WTC11 (cell line): ENCODE data around the gene BICD1. TPM values are rescaled to one million over a fixed set of nuclear protein-coding genes. Genes with fewer than 3 reads are reported as not detected.

Experiments
- ATAC-seq: fragments of 200-7000 bp; cut with Tn5 transposase; 2 replicates; pipeline ENCODE4 v1.10.0; 2021; ENCODE audit warnings: mild to moderate bottlenecking, moderate library complexity
- CTCF ChIA-PET: fragments of 300-600 bp; sonication (Branson Sonifier 250); formaldehyde crosslinking; loops from one replicate; lab custom pipeline; 2021; ENCODE audit warnings: antibody characterized with exemption; lab: Charles Lee
- POLR2A ChIA-PET: fragments of 350-600 bp; sonication (Branson Sonifier 250); formaldehyde crosslinking; loops from one replicate; lab custom pipeline; 2021; ENCODE audit warnings: antibody characterized with exemption; lab: Charles Lee
- DNase-seq: peaks from one replicate; pipeline ENCODE4 v3.0.0; 2021; ENCODE audit warnings: low spot score
- H3K27ac Mint-ChIP-seq: 2 replicates; pipeline ENCODE4 v1.8.0; 2021; ENCODE audit warnings: mixed read lengths
- H3K27me3 Mint-ChIP-seq: 2 replicates; pipeline ENCODE4 v1.8.0; 2021; ENCODE audit warnings: low read depth, mild to moderate bottlenecking, moderate library complexity, mixed read lengths
- H3K36me3 Mint-ChIP-seq: 2 replicates; pipeline ENCODE4 v1.8.0; 2021; ENCODE audit warnings: mixed read lengths
- H3K4me1 Mint-ChIP-seq: 2 replicates; pipeline ENCODE4 v1.8.0; 2022; ENCODE audit warnings: mixed read lengths
- H3K4me3 Mint-ChIP-seq: 2 replicates; pipeline ENCODE4 v1.8.0; 2021; ENCODE audit warnings: mild to moderate bottlenecking, moderate library complexity, mixed read lengths
- H3K9me3 Mint-ChIP-seq: 2 replicates; pipeline ENCODE4 v1.8.0; 2021; ENCODE audit warnings: mixed read lengths
- ATF1 ChIP-seq: sonication (generic); formaldehyde crosslinking; IDR thresholded peaks from 2 replicates; pipeline ENCODE4 v1.8.1; 2023; ENCODE audit warnings: mild to moderate bottlenecking, moderate library complexity, missing genetic modification reagents
- ESRRA ChIP-seq: sonication (generic); formaldehyde crosslinking; IDR thresholded peaks from 2 replicates; pipeline ENCODE4 v1.8.1; 2022; ENCODE audit warnings: mild to moderate bottlenecking, missing genetic modification reagents, borderline replicate concordance
- GABPB1 ChIP-seq: sonication (generic); formaldehyde crosslinking; IDR thresholded peaks from 2 replicates; pipeline ENCODE4 v1.8.1; 2023; ENCODE audit warnings: mild to moderate bottlenecking, missing genetic modification reagents
- JAZF1 ChIP-seq: fragments of 250-450 bp; sonication (Bioruptor Pico); IDR thresholded peaks from 2 replicates; pipeline ENCODE4 v1.9.0; 2021; ENCODE audit warnings: moderate library complexity, mild to moderate bottlenecking, inconsistent platforms
- NFATC4 ChIP-seq: fragments of 250-450 bp; sonication (Bioruptor Pico); IDR thresholded peaks from 2 replicates; pipeline ENCODE4 v1.9.0; 2021; ENCODE audit warnings: mild to moderate bottlenecking
- NFYB ChIP-seq: sonication (generic); formaldehyde crosslinking; conservative IDR thresholded peaks from 2 replicates; pipeline ENCODE4 v1.8.0; 2022; ENCODE audit warnings: low read depth, missing genetic modification reagents
- NR1H2 ChIP-seq: sonication (generic); formaldehyde crosslinking; IDR thresholded peaks from 2 replicates; pipeline ENCODE4 v1.9.0; 2021; ENCODE audit warnings: mild to moderate bottlenecking, moderate library complexity, missing genetic modification reagents
- RORB ChIP-seq: fragments of 250-450 bp; sonication (Bioruptor Pico); IDR thresholded peaks from 2 replicates; pipeline ENCODE4 v1.9.0; 2021; ENCODE audit warnings: mild to moderate bottlenecking
- SP1 ChIP-seq: sonication (generic); formaldehyde crosslinking; conservative IDR thresholded peaks from 2 replicates; pipeline ENCODE4 v1.8.1; 2022; ENCODE audit warnings: missing genetic modification reagents
- TEAD4 ChIP-seq: sonication (generic); formaldehyde crosslinking; IDR thresholded peaks from 2 replicates; pipeline ENCODE4 v1.8.0; 2022; ENCODE audit warnings: mild to moderate bottlenecking, missing genetic modification reagents
- ZNF121 ChIP-seq: sonication (generic); formaldehyde crosslinking; IDR thresholded peaks from 2 replicates; pipeline ENCODE4 v1.8.0; 2023; ENCODE audit warnings: missing genetic modification reagents
- ZNF416 ChIP-seq: fragments of 250-450 bp; sonication (Bioruptor Pico); IDR thresholded peaks from 2 replicates; pipeline ENCODE4 v1.9.0; 2021; ENCODE audit warnings: mild to moderate bottlenecking, inconsistent platforms
- total RNA-seq: library from RNA; stranded (reverse); gene quantifications from 3 replicates; pipeline ENCODE4 v1.2.3, GENCODE V29; 2021
- TF ChIP-seq, protein P1 (sequence below): sonication (generic); formaldehyde crosslinking; IDR thresholded peaks from 2 replicates; pipeline ENCODE4 v1.8.1; 2023; ENCODE audit warnings: mild to moderate bottlenecking, moderate library complexity, missing genetic modification reagents
- TF ChIP-seq, protein P2 (sequence below): fragments of 200-600 bp; IDR thresholded peaks from 2 replicates; pipeline ENCODE4 v1.8.0; 2022; ENCODE audit warnings: antibody characterized with exemption
- TF ChIP-seq, protein P3 (sequence below): sonication (generic); formaldehyde crosslinking; IDR thresholded peaks from 2 replicates; pipeline ENCODE4 v1.8.1; 2022; ENCODE audit warnings: low read depth, missing genetic modification reagents, borderline replicate concordance
- TF ChIP-seq, protein P4 (sequence below): fragments of 250-450 bp; sonication (Bioruptor Pico); IDR thresholded peaks from 2 replicates; pipeline ENCODE4 v1.9.0; 2021; ENCODE audit warnings: mild to moderate bottlenecking
- TF ChIP-seq, protein P5 (sequence below): sonication (generic); formaldehyde crosslinking; IDR thresholded peaks from 2 replicates; pipeline ENCODE4 v1.8.0; 2022; ENCODE audit warnings: mild to moderate bottlenecking, missing genetic modification reagents
- TF ChIP-seq, protein P6 (sequence below): sonication (generic); formaldehyde crosslinking; IDR thresholded peaks from 2 replicates; pipeline ENCODE4 v1.8.1; 2023; ENCODE audit warnings: mild to moderate bottlenecking, missing genetic modification reagents, moderate library complexity

BICD1 gene
- total RNA-seq, 1 experiment from 2014 or later, result 69.4 TPM

DNA sequence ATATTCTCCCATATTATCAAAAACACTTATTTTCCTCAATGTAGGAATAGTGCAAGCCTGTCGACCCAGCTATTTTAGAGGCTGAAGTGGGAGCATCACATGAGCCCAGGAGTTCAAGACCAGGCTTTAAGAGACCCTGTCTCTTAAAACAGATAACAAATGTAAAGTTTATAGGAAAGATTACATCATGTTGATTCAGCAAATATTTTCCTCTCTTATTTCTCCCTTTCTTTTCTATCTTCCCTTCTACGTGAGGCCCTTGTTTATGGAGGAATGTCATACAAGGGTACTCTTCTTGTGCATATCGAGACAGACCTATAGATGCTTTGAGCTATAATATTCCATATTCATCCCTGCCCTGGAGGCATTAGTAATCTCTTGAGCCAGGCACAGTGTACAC is 256.2 kb downstream of the BICD1 start:
- DNase-seq (no peak), ATAC-seq (peak; percentile 13)
- TF ChIP-seq NR1H2 (CRISPR knock-in tag), result no peak
- TF ChIP-seq NFATC4 (CRISPR knock-in tag), result no peak
- no peak for TF ChIP-seq ATF1
- TF ChIP-seq, protein P1, sequence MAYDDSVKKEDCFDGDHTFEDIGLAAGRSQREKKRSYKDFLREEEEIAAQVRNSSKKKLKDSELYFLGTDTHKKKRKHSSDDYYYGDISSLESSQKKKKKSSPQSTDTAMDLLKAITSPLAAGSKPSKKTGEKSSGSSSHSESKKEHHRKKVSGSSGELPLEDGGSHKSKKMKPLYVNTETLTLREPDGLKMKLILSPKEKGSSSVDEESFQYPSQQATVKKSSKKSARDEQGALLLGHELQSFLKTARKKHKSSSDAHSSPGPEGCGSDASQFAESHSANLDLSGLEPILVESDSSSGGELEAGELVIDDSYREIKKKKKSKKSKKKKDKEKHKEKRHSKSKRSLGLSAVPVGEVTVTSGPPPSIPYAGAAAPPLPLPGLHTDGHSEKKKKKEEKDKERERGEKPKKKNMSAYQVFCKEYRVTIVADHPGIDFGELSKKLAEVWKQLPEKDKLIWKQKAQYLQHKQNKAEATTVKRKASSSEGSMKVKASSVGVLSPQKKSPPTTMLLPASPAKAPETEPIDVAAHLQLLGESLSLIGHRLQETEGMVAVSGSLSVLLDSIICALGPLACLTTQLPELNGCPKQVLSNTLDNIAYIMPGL (CRISPR knock-in tag), result no peak
- CTCF ChIA-PET, result interaction anchor here (0.5 to 2.6 kb wide), 4 partner anchors 12 to 710 kb away, joined by 3 to 7 read pairs (median 3); no protein-coding TSS in a partner anchor
- H3K27me3 Mint-ChIP-seq, result no peaks in the 10 kb centered on the region
- H3K4me3 Mint-ChIP-seq, result no peak overlapping the region
- H3K4me1 Mint-ChIP-seq, result peaks cover 41% of the 10 kb centered on the region
- H3K36me3 Mint-ChIP-seq, result peaks cover 3% of the 10 kb centered on the region; the same call in 1 of the 2 replicates
- POLR2A ChIA-PET, result interaction anchor here (0.8 kb wide), 1 partner anchor 21 kb away, joined by 3 read pairs; no protein-coding TSS in a partner anchor
- peak overlapping the region; percentile 44 for H3K27ac Mint-ChIP-seq
- H3K9me3 Mint-ChIP-seq, result no peaks in the 10 kb centered on the region

DNA sequence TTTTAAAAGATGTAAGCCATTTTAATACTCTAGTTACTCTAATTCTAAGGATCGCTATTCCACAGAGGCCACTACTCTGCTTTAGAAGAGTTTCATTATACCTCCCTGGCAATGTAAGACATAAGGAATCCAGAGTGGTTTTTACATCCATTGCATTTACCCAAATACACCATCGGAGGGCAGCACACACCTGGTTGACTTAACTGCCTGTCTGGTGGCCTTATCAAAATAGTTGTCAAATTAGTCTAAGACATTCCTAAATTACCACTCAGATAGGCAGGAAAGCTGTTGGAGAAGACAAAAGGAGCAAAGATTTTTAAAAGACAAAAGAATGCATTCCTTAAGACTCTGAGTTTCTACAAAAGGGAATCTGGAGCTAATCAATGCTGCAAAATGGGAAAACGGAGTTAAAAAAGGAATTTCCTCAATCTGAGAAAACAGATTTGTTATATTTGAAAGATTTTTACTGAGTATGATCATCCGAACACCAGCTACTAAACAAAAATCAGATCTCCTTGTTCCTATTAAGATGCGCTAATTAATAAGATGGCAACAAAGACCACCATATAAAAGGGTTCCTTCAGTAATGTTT is 258.9 kb downstream of the BICD1 start:
- H3K27ac Mint-ChIP-seq, result peak overlapping the region; percentile 73
- peak; percentile 68 for ATAC-seq
- DNase-seq, result peak; percentile 45
- H3K9me3 Mint-ChIP-seq, result no peaks in the 10 kb centered on the region
- peaks cover 41% of the 10 kb centered on the region for H3K4me1 Mint-ChIP-seq
- no peak overlapping the region for H3K4me3 Mint-ChIP-seq
- TF ChIP-seq SP1 (no peak), NR1H2 (CRISPR knock-in tag) (no peak), JAZF1 (no peak), ZNF416 (no peak), NFYB (CRISPR knock-in tag) (no peak)
- TF ChIP-seq, protein P2, sequence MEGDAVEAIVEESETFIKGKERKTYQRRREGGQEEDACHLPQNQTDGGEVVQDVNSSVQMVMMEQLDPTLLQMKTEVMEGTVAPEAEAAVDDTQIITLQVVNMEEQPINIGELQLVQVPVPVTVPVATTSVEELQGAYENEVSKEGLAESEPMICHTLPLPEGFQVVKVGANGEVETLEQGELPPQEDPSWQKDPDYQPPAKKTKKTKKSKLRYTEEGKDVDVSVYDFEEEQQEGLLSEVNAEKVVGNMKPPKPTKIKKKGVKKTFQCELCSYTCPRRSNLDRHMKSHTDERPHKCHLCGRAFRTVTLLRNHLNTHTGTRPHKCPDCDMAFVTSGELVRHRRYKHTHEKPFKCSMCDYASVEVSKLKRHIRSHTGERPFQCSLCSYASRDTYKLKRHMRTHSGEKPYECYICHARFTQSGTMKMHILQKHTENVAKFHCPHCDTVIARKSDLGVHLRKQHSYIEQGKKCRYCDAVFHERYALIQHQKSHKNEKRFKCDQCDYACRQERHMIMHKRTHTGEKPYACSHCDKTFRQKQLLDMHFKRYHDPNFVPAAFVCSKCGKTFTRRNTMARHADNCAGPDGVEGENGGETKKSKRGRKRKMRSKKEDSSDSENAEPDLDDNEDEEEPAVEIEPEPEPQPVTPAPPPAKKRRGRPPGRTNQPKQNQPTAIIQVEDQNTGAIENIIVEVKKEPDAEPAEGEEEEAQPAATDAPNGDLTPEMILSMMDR, result peak; percentile 66
- CTCF ChIA-PET, result interaction anchor here (0.6 to 1.8 kb wide), 7 partner anchors 78 to 324 kb away, joined by 3 to 10 read pairs (median 4); no protein-coding TSS in a partner anchor
- H3K27me3 Mint-ChIP-seq, result no peaks in the 10 kb centered on the region
- POLR2A ChIA-PET, result no interaction called here
- peaks cover 7% of the 10 kb centered on the region; the same call in 1 of the 2 replicates for H3K36me3 Mint-ChIP-seq

DNA sequence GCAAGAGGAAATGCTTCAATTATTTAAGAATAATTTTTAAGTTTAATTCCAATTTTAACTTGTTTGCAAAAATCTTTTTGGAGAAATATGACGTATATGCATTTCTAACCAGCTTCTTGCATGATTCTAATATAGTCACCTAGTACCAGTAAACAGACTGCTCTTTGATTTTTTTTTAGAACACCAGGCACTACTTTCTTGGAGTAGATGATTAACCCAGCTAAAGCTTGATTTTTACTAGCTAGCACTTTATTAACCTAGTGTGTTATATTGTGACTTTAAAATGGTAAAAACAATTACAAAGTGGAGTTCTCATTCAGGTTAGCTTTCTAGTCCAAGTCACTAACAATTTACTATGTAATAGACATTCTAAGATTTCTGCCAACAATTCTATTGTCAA is 260.1 kb downstream of the BICD1 start:
- ATAC-seq (no peak), DNase-seq (no peak)
- no peaks in the 10 kb centered on the region for H3K9me3 Mint-ChIP-seq
- H3K4me3 Mint-ChIP-seq, result no peak overlapping the region
- peaks cover 36% of the 10 kb centered on the region for H3K4me1 Mint-ChIP-seq
- peak overlapping the region; percentile 48; the same call in 1 of the 2 replicates for H3K27ac Mint-ChIP-seq
- no peak for TF ChIP-seq TEAD4 (CRISPR knock-in tag)
- TF ChIP-seq, protein P3, sequence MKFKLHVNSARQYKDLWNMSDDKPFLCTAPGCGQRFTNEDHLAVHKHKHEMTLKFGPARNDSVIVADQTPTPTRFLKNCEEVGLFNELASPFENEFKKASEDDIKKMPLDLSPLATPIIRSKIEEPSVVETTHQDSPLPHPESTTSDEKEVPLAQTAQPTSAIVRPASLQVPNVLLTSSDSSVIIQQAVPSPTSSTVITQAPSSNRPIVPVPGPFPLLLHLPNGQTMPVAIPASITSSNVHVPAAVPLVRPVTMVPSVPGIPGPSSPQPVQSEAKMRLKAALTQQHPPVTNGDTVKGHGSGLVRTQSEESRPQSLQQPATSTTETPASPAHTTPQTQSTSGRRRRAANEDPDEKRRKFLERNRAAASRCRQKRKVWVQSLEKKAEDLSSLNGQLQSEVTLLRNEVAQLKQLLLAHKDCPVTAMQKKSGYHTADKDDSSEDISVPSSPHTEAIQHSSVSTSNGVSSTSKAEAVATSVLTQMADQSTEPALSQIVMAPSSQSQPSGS, result no peak
- TF ChIP-seq, protein P4, sequence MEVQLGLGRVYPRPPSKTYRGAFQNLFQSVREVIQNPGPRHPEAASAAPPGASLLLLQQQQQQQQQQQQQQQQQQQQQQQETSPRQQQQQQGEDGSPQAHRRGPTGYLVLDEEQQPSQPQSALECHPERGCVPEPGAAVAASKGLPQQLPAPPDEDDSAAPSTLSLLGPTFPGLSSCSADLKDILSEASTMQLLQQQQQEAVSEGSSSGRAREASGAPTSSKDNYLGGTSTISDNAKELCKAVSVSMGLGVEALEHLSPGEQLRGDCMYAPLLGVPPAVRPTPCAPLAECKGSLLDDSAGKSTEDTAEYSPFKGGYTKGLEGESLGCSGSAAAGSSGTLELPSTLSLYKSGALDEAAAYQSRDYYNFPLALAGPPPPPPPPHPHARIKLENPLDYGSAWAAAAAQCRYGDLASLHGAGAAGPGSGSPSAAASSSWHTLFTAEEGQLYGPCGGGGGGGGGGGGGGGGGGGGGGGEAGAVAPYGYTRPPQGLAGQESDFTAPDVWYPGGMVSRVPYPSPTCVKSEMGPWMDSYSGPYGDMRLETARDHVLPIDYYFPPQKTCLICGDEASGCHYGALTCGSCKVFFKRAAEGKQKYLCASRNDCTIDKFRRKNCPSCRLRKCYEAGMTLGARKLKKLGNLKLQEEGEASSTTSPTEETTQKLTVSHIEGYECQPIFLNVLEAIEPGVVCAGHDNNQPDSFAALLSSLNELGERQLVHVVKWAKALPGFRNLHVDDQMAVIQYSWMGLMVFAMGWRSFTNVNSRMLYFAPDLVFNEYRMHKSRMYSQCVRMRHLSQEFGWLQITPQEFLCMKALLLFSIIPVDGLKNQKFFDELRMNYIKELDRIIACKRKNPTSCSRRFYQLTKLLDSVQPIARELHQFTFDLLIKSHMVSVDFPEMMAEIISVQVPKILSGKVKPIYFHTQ (CRISPR knock-in tag), result no peak
- TF ChIP-seq GABPB1 (CRISPR knock-in tag), result no peak
- no peak for TF ChIP-seq ESRRA (CRISPR knock-in tag)
- TF ChIP-seq RORB (CRISPR knock-in tag), result no peak
- TF ChIP-seq, protein P5, sequence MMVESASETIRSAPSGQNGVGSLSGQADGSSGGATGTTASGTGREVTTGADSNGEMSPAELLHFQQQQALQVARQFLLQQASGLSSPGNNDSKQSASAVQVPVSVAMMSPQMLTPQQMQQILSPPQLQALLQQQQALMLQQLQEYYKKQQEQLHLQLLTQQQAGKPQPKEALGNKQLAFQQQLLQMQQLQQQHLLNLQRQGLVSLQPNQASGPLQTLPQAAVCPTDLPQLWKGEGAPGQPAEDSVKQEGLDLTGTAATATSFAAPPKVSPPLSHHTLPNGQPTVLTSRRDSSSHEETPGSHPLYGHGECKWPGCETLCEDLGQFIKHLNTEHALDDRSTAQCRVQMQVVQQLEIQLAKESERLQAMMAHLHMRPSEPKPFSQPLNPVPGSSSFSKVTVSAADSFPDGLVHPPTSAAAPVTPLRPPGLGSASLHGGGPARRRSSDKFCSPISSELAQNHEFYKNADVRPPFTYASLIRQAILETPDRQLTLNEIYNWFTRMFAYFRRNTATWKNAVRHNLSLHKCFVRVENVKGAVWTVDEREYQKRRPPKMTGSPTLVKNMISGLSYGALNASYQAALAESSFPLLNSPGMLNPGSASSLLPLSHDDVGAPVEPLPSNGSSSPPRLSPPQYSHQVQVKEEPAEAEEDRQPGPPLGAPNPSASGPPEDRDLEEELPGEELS, result no peak
- TF ChIP-seq, protein P6, sequence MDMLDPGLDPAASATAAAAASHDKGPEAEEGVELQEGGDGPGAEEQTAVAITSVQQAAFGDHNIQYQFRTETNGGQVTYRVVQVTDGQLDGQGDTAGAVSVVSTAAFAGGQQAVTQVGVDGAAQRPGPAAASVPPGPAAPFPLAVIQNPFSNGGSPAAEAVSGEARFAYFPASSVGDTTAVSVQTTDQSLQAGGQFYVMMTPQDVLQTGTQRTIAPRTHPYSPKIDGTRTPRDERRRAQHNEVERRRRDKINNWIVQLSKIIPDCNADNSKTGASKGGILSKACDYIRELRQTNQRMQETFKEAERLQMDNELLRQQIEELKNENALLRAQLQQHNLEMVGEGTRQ (CRISPR knock-in tag), result no peak
- no peak for TF ChIP-seq JAZF1
- TF ChIP-seq ZNF121 (CRISPR knock-in tag), result no peak
- ChIA-PET POLR2A (no interaction called here), CTCF (interaction anchor here (0.5 to 2.0 kb wide), 3 partner anchors 87 to 713 kb away, joined by 3 to 8 read pairs (median 4); no protein-coding TSS in a partner anchor)
- H3K36me3 Mint-ChIP-seq, result peaks cover 7% of the 10 kb centered on the region; the same call in 1 of the 2 replicates
- no peaks in the 10 kb centered on the region for H3K27me3 Mint-ChIP-seq
